HL-60/S4 (cell line): ENCODE data around the gene SLC25A26.
"Not testable (repeated sequence)": the region's sequence is repeated elsewhere in the genome, so short reads cannot be mapped to it uniquely, and the experiment has no call there.

Experiments
- in situ Hi-C: fragments of 300-500 bp; cut with MboI; formaldehyde crosslinking; loops from 2 replicates; pipeline ENCODE4 v1.14.3; 2022; ENCODE audit warnings: low sequenced_read_pairs

Gene SLC25A26

DNA sequence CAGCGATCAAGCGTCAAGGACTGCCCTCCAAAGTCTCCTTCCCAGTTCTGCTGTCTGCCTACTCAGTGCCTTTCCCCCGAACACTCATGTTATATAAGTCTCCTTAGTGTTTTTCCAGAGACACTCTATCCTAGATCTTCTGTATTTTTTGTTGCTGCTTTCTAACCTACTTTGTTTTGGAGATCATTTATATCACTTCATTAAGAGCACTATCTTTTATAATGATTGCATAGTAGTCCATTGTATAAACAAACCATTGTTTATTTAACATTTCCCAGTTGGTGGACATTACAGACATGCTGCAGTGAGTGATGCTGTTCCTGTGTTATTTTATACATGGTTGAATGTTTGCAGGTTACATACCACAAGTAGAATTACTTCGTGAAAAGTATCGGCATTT lies 47.1 kb downstream of the SLC25A26 start:
- in situ Hi-C loops = no loop called here

DNA sequence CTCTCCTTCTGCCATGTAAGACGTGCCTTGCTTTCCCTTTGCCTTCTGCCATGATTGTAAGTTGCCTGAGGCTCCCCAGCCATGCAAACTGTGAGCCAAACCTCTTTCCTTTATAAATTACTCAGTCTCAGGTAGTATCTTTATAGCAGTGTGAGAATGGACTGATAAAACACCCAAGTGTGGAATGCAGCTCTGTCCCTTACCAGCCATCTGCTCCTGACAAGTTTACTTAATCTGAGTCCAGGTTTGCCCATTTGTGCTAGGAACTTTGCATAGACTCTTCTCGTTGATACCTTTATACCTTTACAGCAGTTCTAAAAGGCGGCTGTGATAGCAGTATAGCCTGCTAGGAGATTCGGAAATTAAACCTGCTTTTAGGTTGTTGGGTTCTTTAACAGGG lies 48.1 kb downstream of the SLC25A26 start:
- in situ Hi-C loops = no loop called here

DNA sequence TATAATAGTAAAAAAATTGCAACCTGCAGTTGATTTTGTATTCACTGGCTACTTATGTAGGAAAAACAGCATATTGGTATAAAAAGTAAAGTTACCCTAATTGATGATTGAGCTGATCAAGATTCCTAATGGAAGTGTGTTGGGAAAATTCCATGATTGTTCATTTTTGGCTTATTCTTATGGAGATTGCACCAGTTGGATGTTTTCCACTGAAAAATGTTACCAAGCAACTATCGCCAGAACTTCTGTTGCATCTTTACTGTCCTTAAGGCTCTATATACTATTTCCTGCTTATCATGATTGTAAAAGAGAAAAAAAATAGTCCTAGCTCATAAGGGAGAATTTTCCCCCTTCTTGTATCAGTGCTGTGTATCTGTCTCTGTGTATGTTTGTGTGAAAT lies 48.6 kb downstream of the SLC25A26 start:
- in situ Hi-C loops = no loop called here

DNA sequence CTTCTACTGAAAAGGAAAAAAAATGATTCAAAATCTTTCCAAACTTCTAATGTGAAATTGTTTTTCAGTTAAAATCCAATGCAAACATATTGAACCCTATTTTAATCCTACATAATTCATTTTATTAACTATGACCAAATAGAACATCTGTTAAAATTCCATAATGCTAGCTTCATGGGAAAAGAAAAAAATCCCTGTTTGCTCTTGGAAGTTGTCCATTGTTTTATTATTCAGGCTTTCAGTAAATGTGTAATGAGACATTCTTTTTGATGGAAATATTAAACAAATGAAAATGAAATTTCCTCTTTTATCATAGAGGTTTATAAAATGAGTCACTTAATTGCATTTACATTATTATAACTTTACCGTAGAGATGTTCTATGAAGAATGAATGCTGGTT lies 49.5 kb downstream of the SLC25A26 start:
- in situ Hi-C loops = no loop called here

DNA sequence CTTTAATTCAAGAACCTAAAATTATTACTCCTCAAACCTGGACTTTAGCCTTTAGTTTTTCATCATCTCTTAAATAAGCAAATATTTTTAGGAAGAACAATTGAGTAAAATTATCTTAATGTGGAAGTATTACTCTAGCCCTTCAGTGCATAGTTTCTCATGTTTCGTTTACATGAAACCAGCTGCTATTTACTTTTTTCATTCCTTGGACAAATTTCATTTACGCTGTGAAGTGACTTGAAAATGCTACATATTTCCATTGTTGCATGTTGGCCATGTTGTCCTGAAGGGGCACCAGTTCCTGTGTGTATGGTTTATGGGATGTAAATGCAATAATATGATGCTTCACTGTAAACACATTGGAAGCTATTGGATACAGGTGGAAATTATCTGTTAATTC lies 49.9 kb downstream of the SLC25A26 start:
- in situ Hi-C loops = no loop called here

DNA sequence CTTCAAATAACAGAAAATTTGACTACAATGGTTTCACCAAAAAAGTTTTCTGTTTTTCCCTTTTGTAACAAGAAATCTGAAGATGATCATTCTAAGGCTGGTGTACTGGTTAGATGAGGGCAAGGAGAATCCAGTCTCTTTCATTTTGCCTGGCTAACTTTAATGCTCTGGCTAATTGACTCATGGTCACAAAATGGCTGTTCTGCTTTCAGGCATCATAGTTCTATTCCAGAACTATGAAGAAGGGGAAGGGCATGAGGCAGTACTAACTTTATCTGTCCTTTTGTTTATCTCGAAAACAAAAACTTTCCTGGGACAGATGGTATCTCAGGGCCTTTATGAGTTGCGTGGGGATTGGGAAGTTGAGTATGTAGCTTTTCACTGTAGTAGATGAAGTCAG lies 50.4 kb downstream of the SLC25A26 start:
- in situ Hi-C loops = no loop called here

DNA sequence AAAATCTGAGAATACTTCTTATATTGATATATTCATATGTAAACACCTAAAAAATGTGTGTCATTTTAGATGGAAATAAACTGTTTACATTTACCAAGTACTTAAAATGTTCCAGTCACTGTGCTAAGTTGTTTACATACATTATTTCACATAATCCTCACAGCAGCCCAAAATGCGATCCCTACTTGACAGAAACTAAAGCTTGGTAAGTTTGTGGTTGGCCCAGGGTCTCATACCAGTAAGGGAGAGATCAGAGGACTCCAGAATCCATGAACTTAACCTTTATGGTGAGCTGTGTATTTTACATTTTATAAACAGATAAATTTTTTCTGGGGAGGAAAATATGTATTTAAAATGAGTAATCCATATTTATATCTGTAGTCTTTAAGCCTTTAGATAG lies 51.2 kb downstream of the SLC25A26 start:
- in situ Hi-C loops = no loop called here

DNA sequence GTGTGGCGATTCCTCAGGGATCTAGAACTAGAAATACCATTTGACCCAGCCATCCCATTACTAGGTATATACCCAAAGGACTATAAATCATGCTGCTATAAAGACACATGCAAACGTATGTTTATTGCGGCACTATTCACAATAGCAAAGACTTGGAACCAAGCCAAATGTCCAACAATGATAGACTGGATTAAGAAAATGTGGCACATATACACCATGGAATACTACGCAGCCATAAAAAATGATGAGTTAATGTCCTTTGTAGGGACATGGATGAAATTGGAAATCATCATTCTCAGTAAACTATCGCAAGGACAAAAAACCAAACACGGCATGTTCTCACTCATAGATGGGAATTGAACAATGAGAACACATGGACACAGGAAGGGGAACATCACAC lies 54.0 kb downstream of the SLC25A26 start:
- in situ Hi-C loops = loop anchor here (25.0 kb wide), 1 partner anchor 537 kb away; no protein-coding TSS in a partner anchor

DNA sequence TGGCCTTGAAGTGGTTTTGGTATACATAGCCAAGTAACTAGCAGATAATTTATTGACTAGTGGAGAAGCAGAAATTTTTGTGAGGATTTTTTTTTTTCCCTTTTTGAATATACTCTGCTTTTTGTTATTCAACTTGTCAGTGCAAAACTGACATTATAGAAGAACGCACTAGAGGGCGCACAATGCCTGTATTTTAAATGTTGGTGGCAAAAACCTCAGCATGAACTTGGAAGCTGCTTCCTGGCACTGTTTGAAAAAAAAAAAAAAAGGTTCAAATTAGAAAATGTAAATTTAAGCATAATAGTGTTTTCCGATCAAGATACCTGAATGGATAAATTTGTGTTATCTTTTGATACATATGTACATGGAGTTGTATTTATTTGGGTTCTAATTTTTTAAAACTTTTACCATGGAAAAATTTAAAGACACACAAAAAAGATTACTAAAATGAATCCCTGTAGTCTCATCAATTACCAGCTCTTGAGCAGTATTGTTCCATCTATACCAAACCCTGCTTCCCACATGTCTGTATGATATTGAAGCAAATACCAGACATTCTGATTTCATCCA lies 56.0 kb downstream of the SLC25A26 start:
- in situ Hi-C loops = loop anchor here (25.0 kb wide), 1 partner anchor 536 kb away; no protein-coding TSS in a partner anchor

DNA sequence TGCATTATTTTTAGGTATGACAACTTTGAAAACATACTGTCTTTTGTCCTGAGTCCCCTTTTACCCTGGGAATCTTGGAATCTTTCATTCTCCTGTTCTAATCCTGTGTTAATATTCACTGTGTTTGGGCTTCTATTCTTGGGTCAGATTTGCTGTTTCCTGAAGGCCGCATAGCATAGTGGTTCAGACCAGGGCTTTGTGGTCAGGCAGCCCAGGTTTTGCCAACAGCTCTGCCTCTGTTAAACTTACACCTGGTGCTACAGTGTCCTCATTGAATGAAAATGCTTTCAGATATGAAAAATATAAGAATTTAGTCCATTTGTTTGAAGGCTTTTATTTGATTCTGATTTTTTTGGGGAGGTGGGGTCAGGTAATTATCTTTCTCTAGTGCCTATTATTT lies 58.4 kb downstream of the SLC25A26 start:
- in situ Hi-C loops = loop anchor here (25.0 kb wide), 1 partner anchor 533 kb away; no protein-coding TSS in a partner anchor

DNA sequence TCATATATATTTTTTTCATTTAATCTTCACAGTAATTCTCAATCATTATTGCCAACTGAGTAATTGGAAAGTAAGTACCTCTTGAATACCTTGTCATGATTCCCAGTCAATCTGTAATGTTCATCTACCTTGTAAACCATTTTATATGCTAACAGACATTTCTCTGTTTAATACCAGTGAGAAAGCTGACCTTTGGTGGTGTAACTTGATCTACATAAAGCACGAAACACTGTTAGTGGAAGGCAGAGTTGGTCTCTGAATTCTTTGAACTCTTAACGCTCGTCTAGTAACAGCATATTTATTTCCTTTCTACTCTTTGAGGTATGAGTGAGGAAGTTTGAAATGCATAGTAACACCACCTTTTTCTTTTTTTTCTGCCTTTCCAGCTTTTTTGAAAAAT lies 59.5 kb downstream of the SLC25A26 start:
- in situ Hi-C loops = loop anchor here (25.0 kb wide), 1 partner anchor 532 kb away; no protein-coding TSS in a partner anchor

DNA sequence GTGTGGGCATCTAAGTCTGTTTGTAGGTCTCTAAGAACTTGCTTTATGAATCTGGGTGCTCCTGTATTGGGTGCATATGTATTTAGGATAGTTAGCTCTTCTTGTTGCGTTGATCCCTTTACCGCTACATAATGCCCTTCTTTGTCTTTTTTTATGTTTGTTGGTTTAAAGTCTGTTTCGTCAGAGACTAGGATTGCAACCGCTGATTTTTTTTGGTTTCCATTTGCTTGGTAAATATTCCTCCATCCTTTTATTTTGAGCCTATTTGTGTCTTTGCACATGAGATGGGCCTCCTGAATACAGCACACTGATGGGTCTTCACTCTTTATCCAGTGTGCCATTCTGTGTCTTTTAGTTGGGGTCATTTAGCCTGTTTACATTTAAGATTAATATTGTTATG lies 71.1 kb downstream of the SLC25A26 start:
- in situ Hi-C loops = loop anchor here (25.0 kb wide), 1 partner anchor 520 kb away; no protein-coding TSS in a partner anchor

DNA sequence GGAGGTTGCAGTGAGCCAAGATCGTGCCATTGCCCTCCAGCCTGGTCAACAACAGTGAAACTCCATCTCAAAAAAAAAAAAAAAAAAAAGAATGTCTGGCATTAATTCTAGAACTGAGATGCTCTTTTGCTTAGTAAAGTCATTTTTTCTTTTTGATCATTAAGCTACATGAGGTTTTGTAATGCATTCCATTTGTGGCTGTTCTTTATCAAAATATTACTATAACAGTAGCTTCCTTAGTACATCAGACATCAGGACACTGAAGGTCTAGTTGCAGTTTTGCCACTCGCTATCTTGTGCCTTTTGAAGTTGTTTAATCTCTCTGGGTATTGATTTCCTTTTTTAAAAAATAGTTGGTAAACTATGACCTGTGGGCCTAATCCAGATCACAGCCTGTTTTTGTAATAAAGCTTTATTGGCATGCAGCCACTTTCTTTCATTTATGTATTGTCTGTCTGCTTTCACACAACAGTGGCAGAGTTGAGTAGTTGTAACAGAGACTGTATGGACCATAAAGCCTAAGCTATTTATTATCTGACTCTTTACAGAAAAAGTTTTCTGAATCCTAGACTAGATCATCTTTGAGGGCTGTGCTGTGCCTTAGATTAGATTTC lies 76.6 kb downstream of the SLC25A26 start:
- in situ Hi-C loops = loop anchor here (25.0 kb wide), 1 partner anchor 515 kb away; no protein-coding TSS in a partner anchor

DNA sequence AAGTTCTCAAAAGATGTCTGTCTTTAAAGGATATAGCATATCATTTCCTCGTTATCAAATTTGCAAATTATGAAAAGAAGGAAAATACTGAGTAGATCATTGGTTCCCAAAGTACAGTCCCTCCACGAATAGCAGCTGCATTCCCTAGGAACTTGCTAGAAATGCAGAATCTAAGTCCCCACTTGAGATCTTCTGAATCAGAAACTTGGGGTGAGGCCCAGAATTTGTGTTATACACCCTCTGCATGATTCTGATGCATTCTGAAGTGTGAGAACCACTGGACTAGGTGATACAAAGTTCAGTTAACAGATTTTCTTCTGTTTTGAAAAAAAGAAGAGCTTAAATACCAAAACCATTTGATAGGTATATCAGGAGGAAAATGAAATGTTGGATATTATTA lies 77.1 kb downstream of the SLC25A26 start:
- in situ Hi-C loops = loop anchor here (25.0 kb wide), 1 partner anchor 514 kb away; no protein-coding TSS in a partner anchor

DNA sequence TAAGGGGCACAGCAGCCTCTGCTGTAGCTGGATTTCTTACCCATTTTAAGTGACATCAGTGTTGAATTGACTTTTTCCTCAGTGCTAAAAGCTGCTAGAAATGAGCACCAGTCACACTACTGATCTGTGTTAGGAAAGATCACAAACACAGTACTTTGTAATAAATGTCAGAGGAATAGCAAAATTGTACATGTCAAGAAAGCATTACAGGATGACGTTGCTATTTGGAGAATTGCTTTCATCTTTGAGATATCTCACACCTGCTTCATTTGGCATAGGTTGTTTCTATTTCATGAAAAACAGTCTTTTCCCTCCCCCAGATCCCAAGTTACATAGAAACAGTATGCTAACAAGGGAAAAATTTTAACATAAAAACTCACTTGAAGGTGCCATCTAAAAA lies 77.8 kb downstream of the SLC25A26 start:
- in situ Hi-C loops = loop anchor here (25.0 kb wide), 1 partner anchor 514 kb away; no protein-coding TSS in a partner anchor

DNA sequence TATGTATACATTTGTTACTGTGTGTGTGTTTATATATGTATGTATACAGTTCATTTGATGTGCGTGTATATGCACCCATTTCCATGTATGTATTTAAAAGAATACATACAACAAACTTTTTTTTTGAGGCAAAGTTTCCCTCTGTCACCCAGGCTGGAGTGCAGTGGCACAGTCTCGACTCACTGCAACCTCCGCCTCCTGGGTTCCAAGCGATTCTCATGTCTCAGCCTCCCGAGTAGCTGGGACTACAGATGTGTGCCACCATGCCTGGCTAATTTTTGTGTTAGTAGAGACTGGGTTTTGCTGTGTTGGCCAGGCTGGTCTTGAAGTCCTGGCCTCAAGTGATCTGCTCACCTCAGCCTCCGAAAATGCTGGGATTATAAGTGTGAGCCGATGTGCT lies 78.3 kb downstream of the SLC25A26 start:
- in situ Hi-C loops = loop anchor here (25.0 kb wide), 1 partner anchor 513 kb away; no protein-coding TSS in a partner anchor

DNA sequence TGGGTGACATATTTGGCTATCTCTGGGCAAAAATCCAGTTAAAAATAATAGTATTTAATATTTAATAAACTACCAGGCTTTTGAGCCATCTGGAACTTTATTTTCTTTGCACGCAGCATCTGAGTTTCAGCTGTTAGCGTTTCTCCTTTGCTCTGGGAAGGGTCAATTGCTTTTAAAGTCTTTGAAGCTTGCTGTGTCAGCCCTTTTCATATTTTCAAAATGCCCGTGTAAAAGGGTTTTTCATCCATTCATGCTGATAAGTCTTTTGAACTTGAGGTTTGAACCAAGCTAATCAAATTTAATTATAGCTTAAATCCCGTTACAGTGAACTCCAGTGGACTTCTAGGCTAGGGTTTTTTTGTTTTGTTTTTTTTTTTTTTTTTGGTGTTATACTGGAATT lies 79.1 kb downstream of the SLC25A26 start:
- in situ Hi-C loops = loop anchor here (25.0 kb wide), 1 partner anchor 512 kb away; no protein-coding TSS in a partner anchor

DNA sequence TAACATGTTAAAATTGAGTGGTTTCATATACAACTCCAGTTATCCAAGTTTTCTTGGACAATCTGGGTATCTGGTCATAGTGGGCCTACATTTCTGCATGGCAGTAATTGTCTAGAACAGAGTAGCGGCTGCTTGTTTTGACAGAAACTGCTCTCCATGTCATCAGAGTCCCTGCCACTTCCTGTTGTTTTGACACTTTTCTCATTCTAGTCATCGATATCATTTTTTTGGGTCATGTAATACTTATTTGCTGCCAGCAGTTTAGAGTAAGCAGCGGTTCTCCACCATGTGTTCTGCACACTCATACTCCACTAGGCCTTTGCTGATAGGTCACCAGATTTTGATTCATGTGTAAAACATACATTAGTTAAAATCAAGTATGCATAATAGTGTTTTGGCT lies 81.5 kb downstream of the SLC25A26 start:
- in situ Hi-C loops = no loop called here

DNA sequence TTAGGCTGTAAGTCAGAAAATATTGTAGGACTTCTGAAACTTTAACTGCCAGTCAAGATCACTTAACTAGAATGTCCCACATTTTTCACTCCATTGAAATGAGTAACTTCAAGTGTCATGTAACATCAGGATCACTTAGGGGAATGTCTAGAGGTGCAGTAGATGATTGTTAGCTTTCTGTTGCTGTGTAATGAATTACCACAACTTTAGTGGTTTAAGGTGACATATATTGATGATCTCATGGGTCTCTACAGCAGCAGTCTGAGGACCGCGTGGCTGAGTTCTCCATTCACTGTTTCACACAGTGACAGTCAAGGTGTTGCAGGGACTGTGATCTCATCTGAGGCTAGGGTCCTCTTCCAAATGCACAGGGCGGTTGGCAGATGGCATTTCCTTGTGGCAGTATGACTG lies 82.7 kb downstream of the SLC25A26 start:
- in situ Hi-C loops = no loop called here

DNA sequence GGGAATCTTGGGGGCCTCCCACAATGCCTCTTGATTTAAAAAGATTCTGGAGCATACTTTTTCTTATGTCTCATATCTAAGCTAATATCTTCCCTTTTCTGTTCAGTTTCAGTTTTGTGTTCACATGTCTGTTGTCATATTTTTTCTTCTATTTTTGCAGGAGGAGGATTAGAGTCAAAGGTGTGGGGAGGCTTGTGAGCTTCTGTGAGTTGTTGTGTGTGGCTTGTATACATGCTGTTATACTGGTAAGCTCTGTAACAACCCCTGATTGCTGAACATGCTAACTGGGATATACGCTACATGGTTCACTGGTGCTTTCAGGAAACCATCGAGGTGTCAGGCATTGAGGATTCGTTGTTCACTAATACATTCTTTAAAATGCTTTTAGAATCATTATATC lies 83.5 kb downstream of the SLC25A26 start:
- in situ Hi-C loops = no loop called here

DNA sequence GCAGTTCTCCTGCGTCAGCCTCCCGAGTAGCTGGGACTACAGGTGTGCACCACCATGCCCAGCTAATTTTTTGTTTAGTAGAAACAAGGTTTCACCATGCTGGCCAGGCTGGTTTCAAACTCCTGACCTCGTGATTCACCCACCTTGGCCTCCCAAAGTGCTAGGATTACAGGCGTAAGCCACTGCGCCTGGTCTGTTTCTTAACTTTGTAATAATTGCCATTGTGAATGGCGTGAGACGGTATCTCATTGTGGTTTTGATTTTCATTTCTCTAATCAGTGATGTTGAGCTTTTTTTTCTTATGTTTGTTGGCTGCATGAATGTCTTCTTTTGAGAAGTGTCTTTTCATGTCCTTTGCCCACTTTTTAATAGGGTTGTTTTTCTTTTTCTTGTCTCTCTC lies 85.3 kb downstream of the SLC25A26 start:
- in situ Hi-C loops = not testable (repeated sequence)

DNA sequence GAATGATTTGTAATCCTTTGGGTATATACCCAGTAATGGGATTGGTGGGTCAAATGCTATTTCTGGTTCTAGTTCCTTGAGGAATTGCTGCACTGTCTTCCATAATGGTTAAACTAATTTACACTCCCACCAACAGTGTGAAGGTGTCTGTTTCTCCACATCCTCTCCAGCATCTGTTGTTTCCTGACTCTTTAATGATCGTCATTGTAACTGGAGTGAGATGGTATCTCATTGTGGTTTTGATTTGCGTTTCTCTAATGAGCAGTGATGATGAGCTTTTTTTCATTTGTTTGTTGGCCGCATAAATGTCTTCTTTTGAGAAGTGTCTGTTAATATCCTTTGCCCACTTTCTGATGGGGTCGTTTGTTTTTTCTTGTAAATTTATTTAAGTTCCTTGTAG lies 86.2 kb downstream of the SLC25A26 start:
- in situ Hi-C loops = not testable (repeated sequence)
